ENCODE data around the gene HIGD1B. TPM values are rescaled to one million over a fixed set of nuclear protein-coding genes. Genes with fewer than 3 reads are reported as not detected.

The HIGD1B gene
- total RNA-seq, 4 donors from 2014 or later: not detected

GRCh38 chr17:44862278-44862914 is 14.7 kb downstream of the HIGD1B start:
- Histone ChIP-seq H3K4me1 (no peaks in the 10 kb centered on the region), H3K36me3 (peaks cover 91% of the 10 kb centered on the region), H3K27ac (no peak overlapping the region), H3K27me3 (no peaks in the 10 kb centered on the region), H3K4me3 (no peak overlapping the region), H3K9me3 (no peaks in the 10 kb centered on the region)
- DNase-seq (ENCODE audit: low spot score in 2 of 2): no peak
- no peak for TF ChIP-seq POLR2AphosphoS5 (IDR thresholded peaks at IDR 0.05)
- 89% methylated on average over 9 of the region's 9 CpGs for WGBS

- H3K36me3 ChIP-seq: peaks cover 92% of the 10 kb centered on the region
- H3K4me1 ChIP-seq: no peaks in the 10 kb centered on the region
- H3K27ac ChIP-seq: no peak overlapping the region
- H3K4me3 ChIP-seq: no peak overlapping the region
- no peaks in the 10 kb centered on the region for H3K9me3 ChIP-seq
- H3K27me3 ChIP-seq: no peaks in the 10 kb centered on the region
- TF ChIP-seq, protein P1, sequence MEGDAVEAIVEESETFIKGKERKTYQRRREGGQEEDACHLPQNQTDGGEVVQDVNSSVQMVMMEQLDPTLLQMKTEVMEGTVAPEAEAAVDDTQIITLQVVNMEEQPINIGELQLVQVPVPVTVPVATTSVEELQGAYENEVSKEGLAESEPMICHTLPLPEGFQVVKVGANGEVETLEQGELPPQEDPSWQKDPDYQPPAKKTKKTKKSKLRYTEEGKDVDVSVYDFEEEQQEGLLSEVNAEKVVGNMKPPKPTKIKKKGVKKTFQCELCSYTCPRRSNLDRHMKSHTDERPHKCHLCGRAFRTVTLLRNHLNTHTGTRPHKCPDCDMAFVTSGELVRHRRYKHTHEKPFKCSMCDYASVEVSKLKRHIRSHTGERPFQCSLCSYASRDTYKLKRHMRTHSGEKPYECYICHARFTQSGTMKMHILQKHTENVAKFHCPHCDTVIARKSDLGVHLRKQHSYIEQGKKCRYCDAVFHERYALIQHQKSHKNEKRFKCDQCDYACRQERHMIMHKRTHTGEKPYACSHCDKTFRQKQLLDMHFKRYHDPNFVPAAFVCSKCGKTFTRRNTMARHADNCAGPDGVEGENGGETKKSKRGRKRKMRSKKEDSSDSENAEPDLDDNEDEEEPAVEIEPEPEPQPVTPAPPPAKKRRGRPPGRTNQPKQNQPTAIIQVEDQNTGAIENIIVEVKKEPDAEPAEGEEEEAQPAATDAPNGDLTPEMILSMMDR (IDR thresholded peaks at IDR 0.05): no peak
- TF ChIP-seq POLR2A (IDR thresholded peaks at IDR 0.05) (no peak), EP300 (IDR thresholded peaks at IDR 0.05) (no peak), POLR2AphosphoS5 (IDR thresholded peaks at IDR 0.05) (no peak)
- WGBS: 88% methylated on average over 11 of the region's 12 CpGs
- DNase-seq (ENCODE audit: low spot score in 2 of 2): no peak
These were observed 15.6 kb downstream of the HIGD1B start for GRCh38 chr17:44863061-44863918.

DNA sequence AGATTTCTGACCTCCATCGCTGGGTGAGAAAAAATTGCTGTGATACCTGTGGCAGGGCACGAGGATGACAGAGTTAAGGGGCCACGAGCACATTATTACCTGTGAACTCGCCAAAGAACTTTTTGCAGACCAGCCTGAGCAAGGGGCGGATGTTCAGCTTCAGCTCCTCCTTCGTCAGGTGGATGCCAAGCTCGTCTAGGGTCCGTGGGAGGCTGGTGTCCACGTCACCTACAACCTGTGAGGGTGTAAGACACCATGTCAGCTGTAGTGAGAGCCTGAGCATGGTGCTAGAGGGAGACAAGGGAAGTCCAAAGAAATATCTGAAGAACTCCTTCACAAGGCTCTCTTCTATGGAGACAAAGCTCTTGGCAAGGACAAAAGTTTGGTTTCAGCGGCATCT is 17.1 kb downstream of the HIGD1B start:
- TF ChIP-seq EP300 (IDR thresholded peaks at IDR 0.05): no peak
- TF ChIP-seq, protein P1 (IDR thresholded peaks at IDR 0.05): no peak
- TF ChIP-seq POLR2AphosphoS5 (IDR thresholded peaks at IDR 0.05): no peak
- TF ChIP-seq POLR2A (IDR thresholded peaks at IDR 0.05): no peak
- 70% methylated on average over 10 of the region's 10 CpGs for WGBS
- Histone ChIP-seq H3K4me1 (no peaks in the 10 kb centered on the region), H3K36me3 (peaks cover 92% of the 10 kb centered on the region), H3K27ac (no peak overlapping the region), H3K4me3 (no peak overlapping the region), H3K27me3 (no peaks in the 10 kb centered on the region), H3K9me3 (no peaks in the 10 kb centered on the region)
- DNase-seq (ENCODE audit: low spot score in 2 of 2): no peak

- no peak overlapping the region for H3K27ac ChIP-seq
- peaks cover 92% of the 10 kb centered on the region for H3K36me3 ChIP-seq
- no peak for DNase-seq (ENCODE audit: low spot score in 2 of 2)
- H3K9me3 ChIP-seq: no peaks in the 10 kb centered on the region
- H3K4me3 ChIP-seq: no peak overlapping the region
- H3K27me3 ChIP-seq: no peaks in the 10 kb centered on the region
- no peaks in the 10 kb centered on the region for H3K4me1 ChIP-seq
- TF ChIP-seq EP300 (IDR thresholded peaks at IDR 0.05) (no peak), POLR2A (IDR thresholded peaks at IDR 0.05) (no peak)
- TF ChIP-seq, protein P1 (IDR thresholded peaks at IDR 0.05): peak; percentile 70 to 79
- WGBS: 55% methylated on average over 1 of the region's 1 CpG
These were observed 17.6 kb downstream of the HIGD1B start for GRCh38 chr17:44865231-44865660.

- Histone ChIP-seq H3K9me3 (no peaks in the 10 kb centered on the region), H3K27me3 (no peaks in the 10 kb centered on the region), H3K27ac (no peak overlapping the region), H3K4me1 (no peaks in the 10 kb centered on the region), H3K4me3 (no peak overlapping the region), H3K36me3 (peaks cover 92% of the 10 kb centered on the region)
- 91% methylated on average over 6 of the region's 6 CpGs for WGBS
- TF ChIP-seq POLR2AphosphoS5 (IDR thresholded peaks at IDR 0.05) (no peak), POLR2A (IDR thresholded peaks at IDR 0.05) (no peak), EP300 (IDR thresholded peaks at IDR 0.05) (no peak)
- TF ChIP-seq, protein P1 (IDR thresholded peaks at IDR 0.05): no peak
- DNase-seq (ENCODE audit: low spot score in 2 of 2): no peak
These were observed 18.2 kb downstream of the HIGD1B start for GRCh38 chr17:44865931-44866330.

All from suprapubic skin (tissue), 4 donors.